Hypothalamus (tissue), 51 donors: ENCODE data around the gene JAK1.

ENCODE experiments used
- DNase-seq, 51 donors: peaks; one replicate each; lab custom pipeline; 2025; lab: John Stamatoyannopoulos, UW

Gene JAK1

DNA sequence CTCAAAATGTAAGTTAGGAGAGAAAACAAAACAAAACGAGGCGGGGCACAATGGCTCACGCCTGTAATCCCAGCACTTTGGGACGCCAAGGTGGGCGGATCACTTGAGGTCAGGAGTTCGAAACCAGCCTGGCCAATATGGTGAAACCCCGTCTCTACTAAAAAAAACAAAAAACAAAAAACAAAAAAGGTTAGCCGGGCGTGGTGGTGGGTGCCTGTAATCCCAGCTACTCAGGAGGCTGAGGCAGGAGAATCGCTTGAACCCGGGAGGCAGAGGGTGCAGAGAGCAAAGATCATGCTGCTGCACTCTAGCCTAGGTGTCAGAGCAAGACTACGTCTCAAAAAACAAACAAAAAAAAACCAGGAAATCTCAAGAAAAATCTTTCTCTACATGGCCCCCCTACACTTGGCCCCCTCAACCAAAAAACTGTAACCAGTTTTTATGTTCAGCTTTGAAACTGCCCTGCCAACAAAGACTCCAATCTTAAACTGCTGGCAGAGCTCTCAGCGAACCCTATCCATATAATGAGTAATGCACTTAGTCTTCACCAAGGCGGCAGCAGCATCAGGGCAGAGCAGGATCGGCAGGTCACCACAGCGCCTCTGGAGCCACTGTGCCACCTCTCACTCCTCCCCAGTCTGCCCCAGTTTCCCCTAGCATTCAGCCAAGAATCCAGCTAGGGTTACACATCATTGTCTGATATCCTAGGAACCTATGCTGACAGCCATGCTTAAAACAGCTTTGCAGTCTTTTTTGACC, 71.7 kb downstream of the JAK1 start:
- DNase-seq: no peak

- no peak for DNase-seq
Measured at GRCh38 chr1:64893921-64894320, 72.4 kb downstream of the JAK1 start.

DNA sequence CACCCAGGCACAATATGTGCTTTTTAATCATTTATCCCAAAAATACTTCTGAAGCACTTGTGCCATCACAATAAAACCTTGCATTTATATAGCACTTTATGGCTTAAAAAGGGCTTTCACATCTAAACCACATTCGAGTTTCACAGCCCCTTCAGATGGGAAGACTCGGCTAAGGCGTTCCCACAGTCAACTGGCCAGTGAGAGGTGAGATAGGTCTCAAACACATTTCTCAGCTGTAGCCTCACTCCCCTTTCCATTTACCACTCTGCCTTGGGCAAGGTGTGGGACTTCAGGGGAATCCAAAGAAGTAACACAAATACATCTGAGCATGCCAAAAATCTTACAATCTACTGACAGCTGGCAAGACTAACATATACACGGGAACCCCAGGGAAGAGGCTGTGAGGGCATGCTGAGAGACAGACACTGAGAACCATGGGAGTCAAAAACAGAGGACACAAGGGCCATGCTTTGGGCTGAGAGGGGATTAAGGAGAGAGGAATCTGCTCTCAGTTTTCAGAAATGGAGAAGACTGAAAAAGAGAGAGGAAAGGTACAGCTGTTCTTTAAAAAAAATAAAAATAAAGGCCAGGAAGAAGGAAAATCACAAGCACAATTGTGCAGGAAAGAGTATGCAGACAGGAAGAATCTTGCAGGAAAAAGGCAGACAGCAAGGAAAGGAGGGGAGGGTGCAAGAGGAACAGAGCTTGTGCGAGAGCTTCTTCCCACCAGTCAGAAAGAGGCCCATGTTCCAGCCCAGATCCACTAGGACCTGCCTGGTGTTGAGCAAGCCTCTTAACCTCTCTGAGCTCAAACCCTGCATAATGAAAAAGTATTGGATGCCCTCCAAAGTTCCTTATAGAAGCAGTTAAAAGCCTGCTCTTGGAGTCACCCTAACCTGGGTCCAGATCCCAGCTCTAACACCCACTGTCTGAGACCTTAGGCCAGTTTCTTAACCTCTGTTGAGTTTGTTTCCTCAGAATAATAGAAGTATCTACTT, 73.5 kb downstream of the JAK1 start:
- no peak for DNase-seq

DNA sequence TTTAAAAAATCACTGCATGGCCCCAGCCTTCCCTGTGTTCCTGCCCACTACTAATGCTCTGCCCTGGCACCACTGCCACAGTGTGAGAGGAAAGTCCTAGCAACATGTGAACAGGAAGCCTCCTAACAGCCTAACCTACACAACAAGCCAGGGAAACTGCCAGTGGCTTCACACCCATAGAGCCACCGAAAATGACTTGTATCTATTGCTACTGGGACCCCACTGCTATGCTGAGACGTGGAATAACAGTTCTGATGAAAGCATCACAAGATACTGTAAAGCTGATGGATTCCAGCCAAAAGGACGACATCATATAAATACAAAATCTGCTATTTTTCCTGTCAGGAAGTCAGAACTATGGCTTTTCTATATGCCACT, 74.9 kb downstream of the JAK1 start:
- no peak for DNase-seq

DNA sequence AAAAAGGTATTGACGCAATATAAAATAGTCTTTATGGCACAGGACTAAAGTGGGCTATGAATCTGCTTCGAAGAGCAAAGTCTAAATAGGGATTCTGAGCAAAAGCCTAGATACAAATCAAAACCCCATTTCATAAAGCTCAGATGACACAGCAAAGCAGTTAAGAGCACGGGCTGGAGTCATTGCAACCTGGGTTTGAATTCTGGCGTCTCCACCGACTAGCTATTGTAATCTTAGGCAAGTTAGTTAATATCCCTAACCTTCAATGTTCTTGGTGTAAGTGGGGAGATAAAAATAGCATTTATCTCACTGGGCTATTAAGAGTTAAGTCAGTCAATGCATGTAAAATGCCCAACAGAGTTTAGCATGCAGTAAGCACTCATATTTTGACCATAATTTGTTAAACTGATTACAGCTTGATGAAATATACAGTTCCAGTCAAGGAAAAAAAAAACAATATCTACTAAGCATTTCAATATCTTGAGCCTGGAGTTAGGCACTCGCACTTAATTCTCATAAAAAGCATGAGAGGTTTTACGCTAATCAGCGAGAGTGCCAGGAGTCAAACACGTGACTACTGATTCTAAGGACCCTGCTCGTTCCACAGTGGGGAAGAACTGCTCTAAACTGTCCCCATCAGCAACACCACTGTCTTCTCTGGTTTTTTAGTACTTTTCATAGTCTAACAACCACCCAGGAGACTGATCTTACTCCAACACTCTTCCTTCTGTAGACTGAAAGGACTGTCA, 75.5 kb downstream of the JAK1 start:
- no peak for DNase-seq

DNA sequence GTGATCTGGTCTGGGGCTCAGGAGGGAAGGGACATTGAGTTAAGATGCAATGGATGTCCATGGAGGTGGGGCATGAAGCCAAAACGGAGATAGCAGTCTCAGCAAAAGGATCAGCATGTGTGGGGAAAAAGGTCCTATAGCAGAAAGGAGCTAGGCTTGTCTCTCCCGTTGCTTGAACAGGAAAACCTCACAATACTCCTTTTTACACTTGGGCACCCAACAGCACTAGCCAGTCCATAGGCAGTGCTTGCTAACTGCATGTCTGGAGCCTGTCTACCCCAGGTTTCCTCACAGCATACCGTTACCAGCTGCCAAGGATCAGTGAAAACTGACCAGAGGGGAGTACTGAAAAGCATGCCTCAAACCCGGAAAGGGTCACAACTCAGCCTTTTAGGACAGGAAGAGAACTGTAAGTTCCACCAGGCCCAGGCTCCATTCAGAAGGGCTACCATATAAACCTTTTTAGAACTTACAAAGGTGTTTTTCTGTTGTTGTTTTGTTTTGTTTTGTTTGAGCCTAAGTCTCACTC, 78.6 kb downstream of the JAK1 start:
- no peak for DNase-seq

DNA sequence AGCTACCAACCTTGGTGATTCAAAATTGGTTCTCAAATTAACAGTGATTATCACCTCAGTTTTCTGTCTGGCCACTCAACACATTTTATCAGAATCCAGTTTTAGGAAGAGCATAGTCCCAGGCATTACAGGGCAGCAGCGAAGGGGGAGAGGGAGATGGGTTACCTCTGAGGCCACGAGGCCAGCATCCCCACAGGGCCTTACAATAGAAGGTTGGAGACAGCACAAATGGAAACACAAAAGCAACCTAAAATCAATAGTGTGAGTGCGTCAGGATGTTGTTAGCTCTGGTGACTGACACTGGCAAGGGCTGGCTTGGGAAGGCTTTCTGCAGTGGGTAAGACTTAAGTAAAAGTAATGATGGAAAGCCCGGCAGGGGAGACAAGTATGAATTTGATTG, 79.5 kb downstream of the JAK1 start:
- no peak for DNase-seq

GRCh38 chr1:64885648-64886047, 80.7 kb downstream of the JAK1 start:
- DNase-seq: no peak

- DNase-seq: no peak
Measured at GRCh38 chr1:64884261-64885040, 81.9 kb downstream of the JAK1 start.

GRCh38 chr1:64882574-64883255, 83.6 kb downstream of the JAK1 start:
- no peak for DNase-seq

DNA sequence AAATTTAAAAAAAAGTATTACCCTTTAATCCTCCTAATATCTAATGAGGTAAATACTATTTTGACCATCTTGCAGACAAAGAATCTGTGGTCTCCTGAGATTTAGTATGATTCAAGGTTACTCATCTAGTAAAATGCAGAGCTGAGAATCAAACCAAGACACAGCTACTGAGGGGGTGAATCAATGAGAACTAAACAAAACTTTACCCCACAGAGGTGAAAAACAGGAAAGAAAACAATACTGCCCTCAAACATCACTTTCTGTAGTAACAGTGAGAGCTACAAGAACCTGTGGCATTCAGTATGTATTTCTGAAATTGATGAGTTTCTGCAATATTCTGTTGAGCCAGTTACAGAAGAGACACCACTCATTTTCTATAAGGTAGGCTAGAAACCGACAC, 85.1 kb downstream of the JAK1 start:
- DNase-seq: no peak

- DNase-seq: no peak
Measured at GRCh38 chr1:64880449-64880848, 85.9 kb downstream of the JAK1 start.

DNA sequence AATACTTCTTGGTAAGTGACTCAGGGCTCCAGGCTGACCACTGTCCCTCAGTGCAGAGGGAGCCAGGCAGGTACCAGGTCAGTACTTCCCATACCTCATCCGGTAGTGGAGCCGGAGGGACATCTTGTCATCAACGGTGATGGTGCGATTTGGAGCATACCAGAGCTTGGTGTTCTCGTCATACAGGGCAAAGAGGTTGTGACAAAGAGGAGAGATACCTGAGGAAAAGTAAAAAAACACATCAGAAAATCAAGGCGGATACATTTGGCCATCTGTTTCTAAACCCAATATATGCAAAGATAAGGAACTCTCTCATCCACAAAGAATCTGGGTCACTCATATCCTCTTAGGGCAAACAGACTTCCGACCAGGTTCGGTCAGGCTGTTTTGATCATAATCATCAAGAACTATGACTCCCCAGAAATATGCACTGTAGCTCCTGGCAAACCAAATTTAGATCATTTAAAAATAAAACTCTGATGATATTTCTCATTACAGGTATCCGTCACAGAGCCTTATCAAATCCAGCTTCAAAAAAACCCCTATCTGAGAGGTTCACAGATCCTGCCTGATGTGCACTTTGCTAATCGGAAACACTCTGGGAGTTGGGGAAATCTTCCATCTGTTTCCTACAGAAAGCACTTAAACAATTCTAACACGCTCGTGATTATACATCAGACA, 87.3 kb downstream of the JAK1 start:
- no peak for DNase-seq

DNA sequence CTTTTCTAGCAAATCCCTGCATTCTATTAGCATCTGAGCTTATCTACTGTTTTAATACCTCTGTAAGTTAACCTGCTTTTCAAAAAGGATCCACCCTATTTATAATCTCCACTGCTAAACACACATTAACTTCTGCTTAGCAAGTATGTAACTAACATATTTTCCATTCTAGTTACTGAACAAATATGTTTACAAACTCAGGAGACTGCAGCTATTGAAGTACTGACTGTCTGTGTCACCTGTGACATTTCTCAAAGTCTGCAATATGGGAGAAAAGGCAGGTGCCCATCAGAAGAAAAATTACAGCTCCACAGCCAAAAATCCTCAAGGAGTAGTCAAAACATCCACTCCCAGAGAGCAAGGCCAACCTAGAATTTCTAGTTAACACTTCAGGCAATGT, 88.3 kb downstream of the JAK1 start:
- no peak for DNase-seq

- DNase-seq: no peak
Measured at GRCh38 chr1:64877598-64877997, 88.8 kb downstream of the JAK1 start.

DNA sequence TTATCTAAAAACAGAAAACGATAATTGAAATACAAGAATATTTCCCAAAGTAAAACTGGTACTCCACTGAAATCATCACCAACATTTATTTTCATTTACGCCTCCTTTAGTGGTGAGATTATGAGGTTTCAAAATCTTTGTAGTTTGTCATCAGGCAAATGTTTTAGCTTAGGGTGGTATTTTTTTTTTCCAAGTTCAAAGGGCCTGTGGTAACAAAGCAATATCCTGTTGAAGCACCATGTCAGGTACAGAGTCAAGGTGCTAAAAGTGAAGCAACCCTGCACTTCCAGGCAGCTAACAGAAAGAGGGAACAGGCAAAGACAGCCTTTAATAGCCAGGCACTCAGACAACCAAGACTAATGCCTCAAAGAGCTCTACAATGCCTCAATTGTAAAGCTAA, 89.2 kb downstream of the JAK1 start:
- DNase-seq: no peak

GRCh38 chr1:64875606-64876005, 90.7 kb downstream of the JAK1 start:
- no peak for DNase-seq

DNA sequence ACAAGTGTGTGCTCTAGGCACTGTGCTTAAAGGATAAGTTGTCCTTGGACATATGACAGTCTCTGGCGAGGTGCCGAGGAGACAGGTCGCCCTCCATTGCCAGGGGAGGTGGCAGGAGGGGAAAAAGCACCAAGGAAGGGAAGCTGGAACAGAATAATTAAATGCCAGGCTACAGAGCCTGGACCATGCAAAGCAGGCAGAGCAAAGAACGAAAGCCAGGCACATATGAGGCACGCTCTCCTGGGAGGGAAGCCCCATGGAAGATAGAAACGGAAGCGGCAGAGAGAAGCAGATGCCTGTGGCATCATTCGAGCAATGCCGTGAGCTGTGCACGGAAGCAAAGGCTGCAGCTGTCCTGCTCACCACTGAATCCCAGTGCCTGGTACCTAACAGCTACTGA, 91.2 kb downstream of the JAK1 start:
- no peak for DNase-seq

DNA sequence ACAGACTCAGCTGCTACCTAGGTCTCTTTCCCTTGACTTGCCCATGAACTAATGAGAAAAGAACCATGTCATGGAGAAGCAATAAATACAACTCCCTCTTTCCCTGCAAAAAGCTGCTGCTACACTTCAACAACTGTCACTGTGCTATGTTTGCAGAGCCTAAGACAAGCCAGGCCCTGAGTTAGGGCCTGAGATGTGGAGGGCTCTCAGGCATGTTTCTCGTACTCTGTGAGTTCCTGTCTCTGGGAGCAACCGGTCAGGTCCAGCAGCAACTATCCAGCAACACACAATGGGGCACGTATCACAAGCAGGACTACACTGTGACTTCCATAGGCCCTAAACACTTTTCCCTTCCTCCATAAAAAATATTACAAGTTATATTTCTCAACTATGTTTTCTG, 91.7 kb downstream of the JAK1 start:
- DNase-seq: no peak
